Spleen (tissue), 7 donors: ENCODE data around the gene TACR3.

Source experiments
- CTCF ChIP-seq, 11 experiments: fragments of 200-600 bp in 7 of 11; fragments of 450-650 bp in 4 of 11; sonication (generic) in 4 of 11; IDR thresholded peaks in 8 of 11; conservative IDR thresholded peaks in 3 of 11; 1 replicate in 7 of 11; 2 replicates in 4 of 11; pipeline versions ENCODE4 v1.4.0 to v1.8.0; 2016 to 2021; ENCODE audit warnings: antibody characterized with exemption in 11 of 11, inconsistent platforms in 4 of 11, mild to moderate bottlenecking in 1 of 11
- POLR2A ChIP-seq, 3 donors: fragments of 450-650 bp; IDR thresholded peaks; one replicate each; pipeline ENCODE4 v1.5.1; 2017; ENCODE audit warnings: antibody characterized with exemption in 3 of 3, mild to moderate bottlenecking in 1 of 3
- POLR2AphosphoS5 ChIP-seq, 3 donors: sonication (generic); formaldehyde crosslinking; IDR thresholded peaks; one replicate each; pipeline ENCODE4 v1.5.1; 2017; ENCODE audit warnings: antibody characterized with exemption in 3 of 3
- donor health status: DM: no; HTN: no; CAD: no; lungs with moderate emphysema.
- donor health status: DM: no; HTN: no; CAD: no.
- donor health status: DM: no; HTN: no; CAD: no.

GRCh38 chr4:103591841-103592240, 127.9 kb downstream of the TACR3 start:
- TF ChIP-seq CTCF (IDR thresholded peaks at IDR 0.05 in 8 of 11, conservative IDR thresholded peaks at IDR 0.05 in 3 of 11) (no peak), POLR2AphosphoS5 (IDR thresholded peaks at IDR 0.05) (no peak), POLR2A (IDR thresholded peaks at IDR 0.05) (no peak)
